ENCODE measurements around the gene UBE2A.

DNA sequence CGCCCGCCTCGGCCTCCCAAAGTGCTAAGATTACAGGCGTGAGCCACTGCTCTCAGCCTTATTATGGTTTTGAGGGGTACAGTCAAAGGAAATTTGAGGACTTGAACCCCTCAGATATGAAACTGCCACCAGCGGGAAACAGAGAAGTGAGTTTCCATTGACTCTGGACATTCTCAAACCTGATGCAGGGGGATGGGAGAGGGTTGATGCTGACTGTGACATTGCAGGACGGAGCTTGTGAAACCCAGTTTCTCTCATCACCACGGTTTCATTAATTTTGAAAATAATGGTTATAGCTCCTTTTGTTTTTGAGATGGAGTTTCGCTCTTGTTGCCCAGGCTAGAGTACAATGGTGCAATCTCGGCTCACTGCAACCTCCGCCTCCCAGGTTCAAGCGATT, 50.1 kb downstream of the UBE2A start:
- TF ChIP-seq CTCF (conservative IDR thresholded peaks at IDR 0.05; ENCODE audit: low read length) = no peak
- no peak for TF ChIP-seq EZH2phosphoT487 (IDR thresholded peaks at IDR 0.05; ENCODE audit: borderline replicate concordance)
